Endothelial cell of hepatic sinusoid (primary cell): Measurements from ENCODE around the gene CPNE6.
"Not testable (repeated sequence)": the region's sequence is repeated elsewhere in the genome, so short reads cannot be mapped to it uniquely, and the experiment has no call there.

ENCODE experiments used
- in situ Hi-C: cut with HindIII; loops from 2 replicates; pipeline ENCODE4 v1.10.0; 2017; ENCODE audit warnings: low sequenced_read_pairs

CPNE6 gene

DNA sequence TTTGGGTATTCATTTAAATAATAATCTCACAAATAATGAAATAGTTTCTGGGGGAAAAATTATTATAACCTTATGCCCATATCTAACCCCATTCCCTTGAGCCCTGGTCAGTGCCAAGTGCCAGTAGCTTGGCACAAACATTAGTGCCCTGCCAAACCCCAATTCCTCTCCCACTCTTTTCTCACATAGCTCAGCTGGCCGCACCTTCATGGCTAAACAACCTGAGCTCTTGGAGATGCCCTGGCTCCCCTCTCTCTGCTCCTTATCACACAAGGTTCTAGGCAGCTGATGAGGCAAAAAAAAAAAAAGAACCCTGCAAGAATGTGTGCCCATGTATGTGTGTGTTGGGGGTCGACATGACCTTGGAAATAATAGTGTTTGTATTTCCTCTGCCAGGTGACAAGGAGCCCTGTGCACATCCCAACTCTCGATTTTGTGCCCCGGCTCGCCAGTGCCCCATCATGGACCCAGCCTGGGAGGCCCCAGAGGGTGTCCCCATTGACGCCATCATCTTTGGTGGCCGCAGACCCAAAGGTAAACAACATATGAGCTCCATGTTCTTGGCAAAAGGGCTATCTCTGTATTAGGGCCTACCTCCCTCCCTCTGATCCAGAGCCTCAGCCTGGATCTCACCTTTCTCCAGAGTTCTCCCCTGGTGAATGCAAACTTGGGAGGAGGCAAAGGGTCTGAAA lies 31.1 kb downstream of the CPNE6 start:
- in situ Hi-C loops = no loop called here

DNA sequence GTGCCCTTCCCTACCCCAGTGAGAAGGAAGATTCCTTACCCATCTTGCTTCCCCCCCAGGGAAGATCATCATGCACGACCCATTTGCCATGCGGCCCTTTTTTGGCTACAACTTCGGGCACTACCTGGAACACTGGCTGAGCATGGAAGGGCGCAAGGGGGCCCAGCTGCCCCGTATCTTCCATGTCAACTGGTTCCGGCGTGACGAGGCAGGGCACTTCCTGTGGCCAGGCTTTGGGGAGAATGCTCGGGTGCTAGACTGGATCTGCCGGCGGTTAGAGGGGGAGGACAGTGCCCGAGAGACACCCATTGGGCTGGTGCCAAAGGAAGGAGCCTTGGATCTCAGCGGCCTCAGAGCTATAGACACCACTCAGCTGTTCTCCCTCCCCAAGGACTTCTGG lies 32.1 kb downstream of the CPNE6 start:
- in situ Hi-C loops = no loop called here

DNA sequence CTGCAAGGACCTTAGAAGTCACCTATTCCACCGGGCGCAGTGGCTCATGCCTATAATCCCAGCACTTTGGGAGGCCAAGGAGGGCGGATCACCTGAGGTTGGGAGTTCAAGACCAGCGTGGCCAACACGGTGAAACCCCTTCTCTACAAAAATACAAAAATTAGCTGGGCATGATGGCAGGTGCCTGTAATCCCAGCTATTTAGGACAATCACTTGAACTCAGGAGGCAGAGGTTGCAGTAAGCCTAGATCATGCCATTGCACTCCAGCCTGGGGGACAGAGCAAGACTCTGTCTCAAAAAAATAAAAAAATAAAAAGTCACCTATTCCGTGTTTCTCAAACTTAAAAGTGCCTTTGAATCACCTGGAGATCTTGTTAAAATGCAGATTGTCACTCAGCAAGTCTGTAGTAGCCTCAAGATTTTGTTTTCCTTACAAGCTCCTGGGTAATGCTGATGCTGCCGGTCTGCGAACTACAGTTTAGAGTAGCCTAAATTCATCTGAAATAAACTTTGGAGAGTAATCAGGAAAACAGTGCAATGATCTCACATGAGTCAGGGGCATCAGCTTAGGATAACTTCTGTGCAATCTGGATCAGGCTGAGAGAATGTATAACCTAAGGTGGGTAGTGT lies 34.4 kb downstream of the CPNE6 start:
- in situ Hi-C loops = not testable (repeated sequence)

DNA sequence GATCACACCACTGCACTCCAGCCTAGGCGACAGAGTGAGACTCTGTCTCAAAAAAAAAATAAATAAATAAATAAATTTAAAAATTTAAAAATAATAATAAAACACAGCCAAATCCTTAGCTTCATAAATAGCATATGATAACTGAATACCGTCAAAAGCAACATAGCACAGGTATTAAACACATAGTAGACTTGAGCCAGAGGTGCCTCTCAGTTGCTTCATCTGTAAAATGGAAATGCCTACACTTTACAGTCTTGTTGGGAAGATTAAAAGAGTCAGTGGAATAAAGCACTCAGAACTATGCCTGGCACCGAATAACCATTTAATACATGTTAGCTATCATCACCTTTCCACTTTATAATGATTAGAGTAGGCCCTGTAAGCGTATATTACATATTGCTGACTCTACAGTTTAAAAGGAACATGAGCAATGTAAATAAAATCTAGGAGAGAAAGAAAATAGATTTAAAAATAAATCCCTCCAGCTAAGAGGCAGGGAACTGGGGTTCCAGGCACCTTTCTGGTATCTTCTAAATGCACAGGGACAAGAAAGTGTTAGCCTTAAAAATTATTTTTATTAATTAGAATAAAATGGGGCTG lies 35.4 kb downstream of the CPNE6 start:
- in situ Hi-C loops = no loop called here

DNA sequence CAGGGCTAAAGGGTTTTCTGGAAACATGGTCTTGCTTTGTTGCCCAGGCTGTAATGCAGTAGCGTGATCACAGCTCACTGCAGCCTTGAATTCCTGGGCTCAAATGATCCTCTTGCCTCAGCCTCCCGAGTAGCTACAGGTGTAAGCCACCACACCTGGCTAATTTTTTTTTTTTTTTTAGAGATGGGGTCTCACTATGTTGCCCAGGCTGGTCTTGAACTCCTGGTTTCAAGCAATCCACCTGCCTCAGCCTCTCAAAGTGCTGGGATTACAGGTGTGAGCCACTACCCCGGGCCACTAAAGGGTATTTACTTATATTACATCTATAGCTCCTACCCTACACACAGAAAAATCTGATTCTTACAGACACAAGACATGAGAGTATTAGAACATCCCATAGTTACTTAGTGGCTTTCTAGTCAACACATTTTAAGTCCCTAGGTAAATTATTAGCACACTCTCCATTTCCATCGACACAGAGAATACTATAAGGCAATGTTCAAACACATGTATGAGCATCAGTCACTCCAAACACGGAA lies 37.0 kb downstream of the CPNE6 start:
- in situ Hi-C loops = no loop called here

DNA sequence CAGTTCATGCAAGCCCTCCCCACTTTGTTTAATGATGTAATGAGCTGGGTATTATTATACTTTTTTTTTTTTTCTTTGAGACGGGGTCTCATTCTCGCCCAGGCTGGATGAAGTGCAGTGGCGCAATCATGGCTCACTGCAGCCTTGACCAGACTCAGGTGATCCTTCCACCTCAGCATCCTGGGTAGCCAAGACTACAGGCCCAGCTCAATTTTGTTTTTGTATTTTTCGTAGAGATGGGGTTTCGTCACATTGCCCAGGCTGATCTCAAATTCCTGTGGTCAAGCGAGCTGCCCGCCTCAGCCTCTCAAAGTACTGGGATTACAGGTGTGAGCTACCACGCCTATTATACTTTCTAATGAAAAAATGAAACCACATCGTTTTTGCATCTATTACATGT lies 38.7 kb downstream of the CPNE6 start:
- in situ Hi-C loops = no loop called here

DNA sequence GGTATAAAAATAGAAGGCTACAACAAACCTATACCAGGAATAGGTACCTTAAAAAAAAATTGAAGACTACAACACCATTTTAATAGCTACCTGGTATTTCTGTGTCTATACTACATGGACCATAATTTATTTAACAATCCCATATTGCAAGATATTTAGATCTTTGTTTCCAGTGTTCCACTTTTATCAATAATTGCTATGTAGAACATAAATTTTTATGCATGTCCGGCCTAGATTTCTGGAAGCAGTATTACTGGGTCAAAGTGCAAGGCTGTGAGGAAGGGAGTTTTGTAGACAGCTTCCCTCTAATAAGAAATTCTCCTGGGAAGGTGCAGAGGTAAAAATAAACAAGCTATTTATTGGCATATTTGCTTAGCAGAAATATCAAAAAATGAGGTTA lies 39.2 kb downstream of the CPNE6 start:
- in situ Hi-C loops = no loop called here

DNA sequence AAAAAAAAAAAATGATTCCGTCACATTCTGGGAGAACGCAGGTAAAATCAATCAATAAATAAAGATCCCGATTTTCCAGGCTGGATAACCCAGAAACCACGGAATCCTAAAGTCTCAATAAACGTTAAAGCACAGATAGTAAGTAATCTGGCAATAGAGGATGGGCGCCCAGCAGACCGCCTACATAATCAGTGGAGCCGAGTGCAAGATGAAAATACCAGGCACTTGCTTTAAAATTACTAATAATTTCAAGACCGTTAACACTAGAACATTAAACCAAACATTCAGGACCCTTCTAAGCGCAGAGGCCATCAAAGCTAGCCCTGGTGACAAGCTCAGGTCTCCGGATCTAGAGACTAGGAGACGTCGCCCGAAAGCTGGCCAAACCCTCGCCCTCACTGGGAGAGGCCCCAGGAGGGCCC lies 42.0 kb downstream of the CPNE6 start:
- in situ Hi-C loops = no loop called here

DNA sequence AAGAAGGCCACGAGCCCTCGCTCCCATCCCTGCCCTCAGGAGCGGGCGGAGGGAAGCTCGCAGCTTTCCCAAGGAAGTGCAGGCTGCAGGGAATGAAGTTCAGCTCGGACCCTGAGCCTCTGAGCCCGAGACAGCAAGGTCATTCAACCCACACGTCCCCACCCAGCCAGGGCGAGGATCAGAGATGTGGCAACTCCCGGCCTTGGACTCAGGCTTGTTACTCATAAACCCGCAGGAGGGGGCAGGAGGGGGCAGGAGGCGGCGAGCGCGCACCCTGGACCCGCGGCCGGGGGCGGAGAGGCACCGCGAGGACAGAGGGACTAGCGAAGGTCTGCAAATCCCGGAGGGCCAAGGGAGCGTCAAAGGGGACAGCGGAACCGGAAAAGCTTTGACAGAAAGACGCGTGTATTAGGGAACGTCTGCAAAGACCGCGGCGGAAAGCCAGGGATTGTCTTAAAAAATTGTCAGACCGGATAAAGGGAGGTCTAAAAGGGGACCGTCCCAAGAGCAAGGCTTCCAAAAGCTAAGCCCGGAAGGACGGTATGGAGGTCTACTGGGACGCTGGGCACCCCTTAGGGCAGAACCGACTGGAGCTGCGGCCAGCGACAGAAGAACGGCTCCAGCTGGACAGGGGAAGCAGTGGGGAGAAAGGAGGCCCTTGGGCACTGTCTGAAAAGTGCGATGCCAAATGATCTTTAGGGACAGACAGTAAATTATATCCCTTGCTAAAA lies 42.6 kb downstream of the CPNE6 start:
- in situ Hi-C loops = no loop called here

DNA sequence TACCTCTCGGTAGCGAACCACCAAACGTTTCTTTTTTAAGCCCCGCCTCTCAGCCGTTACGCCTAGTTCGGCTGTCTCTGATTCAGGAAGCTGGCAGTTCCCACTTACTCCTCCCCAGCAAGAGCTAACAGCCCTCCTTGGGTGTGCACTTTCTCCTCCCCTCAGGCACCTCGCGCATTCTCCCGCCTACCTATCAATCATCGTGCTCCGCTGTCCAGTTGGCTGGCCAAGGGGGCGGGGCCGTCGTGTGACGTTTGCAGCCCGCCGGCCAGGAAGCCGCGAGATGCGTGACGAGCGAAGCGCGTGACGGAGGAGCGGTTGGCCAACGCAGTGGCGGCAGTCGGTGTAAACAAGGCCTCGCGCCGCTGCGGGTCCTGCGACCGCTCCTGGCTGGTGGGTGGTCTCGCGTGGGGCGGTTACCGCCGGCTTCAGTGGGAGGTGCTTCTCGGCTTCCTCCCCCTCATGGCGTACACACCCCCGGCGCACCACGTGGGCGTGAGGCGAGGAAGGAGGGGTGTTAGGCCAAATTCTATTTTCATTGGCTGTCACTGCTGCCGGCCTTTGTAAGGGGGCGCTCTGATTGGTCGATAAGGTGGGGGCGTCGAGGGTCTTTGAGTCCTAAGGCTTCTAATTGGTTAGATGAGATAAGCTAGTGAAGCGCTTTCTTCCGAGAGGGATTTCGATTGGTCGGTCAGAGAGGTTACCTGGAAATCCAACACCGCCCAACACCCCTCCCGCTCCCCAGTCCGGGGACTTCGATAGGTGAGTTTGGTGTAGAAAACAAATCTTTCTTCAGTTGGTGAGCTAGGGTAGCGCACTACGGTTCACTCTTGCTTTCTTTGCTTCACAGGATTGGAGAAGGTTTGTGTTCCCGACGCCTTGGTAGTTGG lies 43.4 kb downstream of the CPNE6 start, which contains the start of the genes DCAF11 and NRL:
Gene DCAF11, plus strand, starts transcription at position 246 of the 890 bp plus-strand sequence. CDS start 818 bp downstream, outside the sequence.
Gene NRL, minus strand, starts transcription at position 418 of the 890 bp plus-strand sequence. CDS start 32,101 bp downstream, outside the sequence.
- in situ Hi-C loops = no loop called here

DNA sequence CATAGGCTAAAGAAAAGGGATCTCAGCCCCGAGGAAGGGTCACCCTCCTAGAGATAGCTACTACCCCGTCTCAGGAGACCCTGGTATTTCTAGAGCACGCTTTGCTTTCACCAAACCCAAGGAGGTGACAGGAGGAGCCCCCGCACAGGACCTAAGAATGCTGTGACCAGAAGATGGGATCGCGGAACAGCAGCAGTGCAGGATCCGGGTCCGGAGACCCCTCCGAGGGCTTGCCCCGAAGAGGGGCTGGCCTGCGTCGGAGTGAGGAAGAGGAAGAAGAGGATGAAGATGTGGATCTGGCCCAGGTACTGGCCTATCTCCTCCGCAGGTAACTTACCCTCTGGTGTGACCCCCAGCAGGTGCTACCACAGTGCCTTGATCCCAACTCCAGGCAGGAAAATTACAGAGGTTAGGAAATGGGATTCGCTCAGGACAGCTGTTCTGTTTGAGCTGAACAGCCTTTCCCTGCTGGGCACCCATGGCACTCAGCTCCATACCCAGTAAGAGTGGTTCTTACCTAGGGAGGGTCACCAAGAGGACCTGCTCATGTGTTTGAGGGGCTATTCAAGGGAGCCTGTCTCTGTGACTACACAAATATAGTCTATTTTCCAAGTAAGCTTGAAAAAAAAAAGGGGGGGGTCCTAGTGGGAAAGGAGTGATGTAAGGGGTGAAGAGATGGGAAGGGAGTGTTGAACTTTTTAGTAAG lies 44.2 kb downstream of the CPNE6 start:
- in situ Hi-C loops = no loop called here

DNA sequence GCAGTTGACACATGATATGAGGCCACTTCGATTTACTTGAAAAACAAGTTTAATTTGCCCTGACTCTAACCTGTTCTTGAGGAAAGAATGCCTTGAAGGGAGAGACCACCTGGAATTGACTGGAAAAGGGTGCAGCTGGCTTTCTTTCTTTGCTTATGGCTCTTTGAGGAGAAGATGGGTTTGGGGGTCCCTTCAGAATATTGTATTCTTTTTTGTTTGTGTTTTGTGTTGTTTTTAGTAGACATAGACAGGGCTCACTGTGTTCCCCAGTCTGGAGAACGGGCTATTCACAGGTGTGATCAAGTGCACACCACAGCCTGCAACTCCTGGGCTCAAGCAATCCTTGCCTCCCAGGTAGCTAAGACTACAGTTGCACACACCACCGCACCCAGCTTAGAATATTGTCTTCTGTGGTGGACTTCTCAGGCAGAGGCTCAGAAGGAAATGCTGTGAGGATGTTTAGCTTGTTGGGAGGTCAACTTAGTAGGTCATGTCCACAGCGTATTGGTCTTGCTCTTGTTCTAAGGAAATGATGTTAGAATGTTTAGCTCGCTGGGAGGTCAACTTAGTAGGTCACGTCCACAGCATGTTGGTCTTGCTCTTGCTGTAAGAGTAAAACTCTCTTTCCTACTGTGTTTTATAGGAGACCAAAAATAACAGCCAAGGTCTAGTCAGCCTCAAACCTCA lies 44.9 kb downstream of the CPNE6 start:
- in situ Hi-C loops = no loop called here

DNA sequence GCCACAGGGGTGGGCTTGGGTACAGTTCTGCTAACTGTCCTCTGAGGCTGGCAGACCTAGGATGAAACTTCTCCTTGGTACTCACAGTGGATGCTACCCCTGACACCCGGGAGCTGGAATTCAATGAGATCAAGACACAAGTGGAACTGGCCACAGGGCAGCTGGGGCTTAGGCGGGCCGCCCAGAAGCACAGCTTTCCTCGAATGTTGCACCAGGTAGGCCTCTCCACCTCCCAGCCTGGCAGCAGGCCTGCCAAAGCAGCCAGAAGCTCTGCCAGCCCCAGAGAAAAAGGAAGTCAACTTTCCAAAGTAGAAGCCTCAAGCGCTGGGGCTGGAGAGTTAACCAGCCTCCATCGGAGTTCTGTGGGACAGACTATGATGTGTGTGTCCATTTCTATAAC lies 45.8 kb downstream of the CPNE6 start:
- in situ Hi-C loops = no loop called here

DNA sequence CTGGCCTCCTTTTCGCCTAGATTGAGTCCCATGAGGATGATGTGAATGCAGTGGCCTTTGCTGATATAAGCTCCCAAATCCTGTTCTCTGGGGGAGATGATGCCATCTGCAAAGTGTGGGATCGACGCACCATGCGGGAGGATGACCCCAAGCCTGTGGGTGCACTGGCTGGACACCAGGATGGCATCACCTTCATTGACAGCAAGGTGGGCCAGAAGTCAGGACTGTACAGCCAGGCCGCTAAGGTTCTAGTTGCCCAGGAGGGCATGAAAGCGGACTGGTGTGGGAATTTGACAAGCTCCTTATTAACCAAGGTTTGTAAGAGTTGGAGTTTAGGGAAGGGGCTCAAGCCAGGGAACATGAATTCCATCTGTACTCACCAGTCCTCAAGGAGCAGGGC lies 48.3 kb downstream of the CPNE6 start:
- in situ Hi-C loops = no loop called here

DNA sequence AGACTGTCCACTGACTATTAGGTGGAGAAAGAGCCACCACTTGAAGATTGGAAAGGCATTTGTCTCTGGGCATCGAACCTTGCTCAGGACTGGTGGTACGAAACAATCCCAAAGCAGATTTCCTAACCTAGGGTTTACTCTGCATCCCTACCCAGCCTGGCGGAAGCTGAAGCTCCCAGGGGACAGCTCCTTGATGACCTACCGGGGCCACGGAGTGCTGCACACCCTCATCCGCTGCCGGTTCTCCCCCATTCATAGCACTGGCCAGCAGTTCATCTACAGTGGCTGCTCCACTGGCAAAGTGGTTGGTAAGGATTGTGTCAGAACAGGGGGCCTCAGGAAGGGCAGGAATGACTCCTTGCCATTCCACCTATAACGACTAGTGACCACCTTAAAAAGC lies 49.8 kb downstream of the CPNE6 start:
- in situ Hi-C loops = no loop called here

DNA sequence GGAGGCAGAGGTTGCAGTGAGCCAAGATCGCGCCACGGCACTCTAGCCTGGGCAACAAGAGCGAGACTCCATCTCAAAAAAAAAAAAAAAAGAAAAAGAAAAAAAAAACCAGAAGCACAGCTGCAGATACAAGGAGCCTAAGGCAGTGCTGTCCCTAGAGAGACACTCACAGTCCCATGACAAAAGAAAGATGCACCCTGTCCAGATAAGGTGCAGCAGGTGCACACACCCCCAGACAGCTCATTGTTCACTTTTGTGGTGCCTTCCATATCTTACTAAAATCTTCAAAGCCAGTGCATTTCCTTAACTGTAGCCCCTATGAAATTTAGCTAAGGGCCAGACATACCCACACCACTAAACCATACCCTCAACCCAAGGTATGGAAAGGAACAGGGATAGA lies 51.1 kb downstream of the CPNE6 start:
- in situ Hi-C loops = no loop called here

DNA sequence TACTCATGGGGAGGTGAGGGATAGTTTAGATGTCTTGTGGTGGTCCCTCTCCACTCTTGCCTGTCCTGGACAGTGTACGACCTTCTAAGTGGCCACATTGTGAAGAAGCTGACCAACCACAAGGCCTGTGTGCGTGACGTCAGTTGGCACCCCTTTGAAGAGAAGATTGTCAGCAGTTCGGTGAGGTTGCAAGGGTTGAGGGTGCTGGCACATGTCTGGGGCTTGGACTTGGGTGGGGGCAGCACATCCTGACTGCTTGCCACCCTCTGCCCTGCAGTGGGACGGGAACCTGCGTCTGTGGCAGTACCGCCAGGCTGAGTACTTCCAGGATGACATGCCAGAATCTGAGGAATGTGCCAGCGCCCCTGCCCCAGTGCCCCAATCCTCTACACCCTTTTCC lies 51.5 kb downstream of the CPNE6 start:
- in situ Hi-C loops = no loop called here

DNA sequence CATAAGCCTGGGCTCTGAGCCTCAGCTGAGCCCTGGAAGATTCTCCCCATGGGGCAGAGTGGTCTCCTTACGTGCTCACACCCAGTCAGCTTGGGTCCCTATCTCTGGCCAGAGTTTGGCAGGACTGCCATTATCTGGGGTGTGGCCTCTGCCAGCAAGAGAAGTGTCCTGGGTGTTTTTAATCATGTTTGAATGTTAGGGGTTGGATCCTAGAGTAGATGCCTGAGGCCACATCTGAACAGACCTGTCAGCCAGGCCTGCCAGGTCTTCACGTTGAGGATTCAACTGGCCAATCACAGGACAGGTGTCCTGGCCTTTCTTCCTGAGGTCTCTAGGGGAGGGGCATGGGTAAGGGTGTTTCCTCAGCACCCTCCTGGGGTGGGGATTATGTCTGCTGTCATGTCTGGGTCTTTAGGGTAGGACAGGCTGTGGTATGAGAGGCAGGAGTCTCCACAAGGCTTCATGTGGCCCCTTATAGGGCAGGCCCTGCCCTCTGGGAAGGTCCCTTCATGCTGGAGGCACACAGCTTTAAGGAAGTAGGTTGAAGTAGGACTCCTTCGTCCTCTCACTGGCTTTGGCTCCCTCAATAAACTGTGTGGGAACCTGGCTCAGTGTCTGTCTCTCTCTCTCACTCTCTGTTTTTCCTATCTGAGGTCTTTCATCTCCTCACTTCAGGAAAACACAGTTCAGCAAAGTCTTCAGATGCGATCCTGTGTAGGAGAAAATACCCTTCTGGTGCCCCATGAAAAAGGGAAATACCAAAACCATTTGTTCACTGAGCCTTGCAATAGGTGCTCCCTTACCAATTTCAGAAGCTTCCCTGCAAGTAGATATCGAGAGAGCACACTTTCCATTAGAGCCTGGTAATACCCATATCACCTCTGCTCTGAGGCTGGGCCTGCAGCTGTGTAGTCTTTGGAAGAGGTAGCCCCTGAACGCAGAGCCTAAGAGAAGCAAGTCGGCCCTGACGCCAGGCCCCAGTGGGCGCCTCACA lies 52.4 kb downstream of the CPNE6 start:
- in situ Hi-C loops = no loop called here
